Ovary (tissue), 9 donors: ENCODE results near the gene WWOX. TPM values are rescaled to one million over a fixed set of nuclear protein-coding genes. Genes with fewer than 3 reads are reported as not detected.

Experiments used
- DNase-seq, 5 donors: peaks; one replicate each; pipeline ENCODE4 v3.0.0-alpha.2; 2019 to 2020
- H3K27ac ChIP-seq, 2 donors: fragments of 200-600 bp; one replicate each; pipeline versions ENCODE4 v1.5.1 to v1.8.0; 2019 to 2022
- H3K27me3 ChIP-seq: fragments of 200-600 bp; one replicate; pipeline ENCODE4 v1.8.0; 2022
- H3K36me3 ChIP-seq: fragments of 200-600 bp; sonication (generic); one replicate; pipeline ENCODE4 v1.5.1; 2019
- H3K4me1 ChIP-seq: one replicate; pipeline ENCODE4 v1.8.1; 2013; ENCODE audit warnings: mild to moderate bottlenecking, moderate library complexity; ENCODE audit not compliant: insufficient read depth
- H3K4me3 ChIP-seq: fragments of 200-600 bp; sonication (generic); one replicate; pipeline ENCODE4 v1.5.1; 2017
- H3K9me3 ChIP-seq, 2 donors: fragments of 200-600 bp in 1 of 2; sonication (generic) in 1 of 2; one replicate each; pipeline versions ENCODE4 v1.5.1 to v1.8.1; 2013 to 2019; ENCODE audit warnings: mild to moderate bottlenecking in 1 of 2, moderate library complexity in 1 of 2
- EP300 ChIP-seq: sonication (generic); formaldehyde crosslinking; IDR thresholded peaks from one replicate; pipeline ENCODE4 v1.6.1; 2017; ENCODE audit warnings: antibody characterized with exemption
- POLR2A ChIP-seq: fragments of 450-650 bp; IDR thresholded peaks from one replicate; pipeline ENCODE4 v1.6.1; 2017; ENCODE audit warnings: antibody characterized with exemption, mild to moderate bottlenecking, moderate library complexity
- WGBS, 3 donors: extraction: QIAGEN DNeasy Blood & Tissue Kit in 1 of 3; methylation state at CpG; one replicate each; pipeline versions ENCODE4 v1.1.5 to v1.1.7; 2013 to 2017; 5-methylcytosine and 5-hydroxymethylcytosine counted together
- intact Hi-C, 4 donors: fragments of 100-400 bp; cut with DNase I; formaldehyde crosslinking; loops; one replicate each; pipeline versions ENCODE4 v1.11.0 to v1.15.1; 2022 to 2023
- polyA plus RNA-seq, 2 donors: library from polyadenylated mRNA; stranded (reverse); fragments of 200-250 nt in 1 of 2; fragments of 350-450 nt in 1 of 2; fragmentation: Illumina TruSeq in 1 of 2; extraction: RNeasy Lipid Tissue Mini Kit (QIAGEN cat#74804) in 1 of 2; gene quantifications; one replicate each; pipeline ENCODE4 v1.2.3, GENCODE V29; 2013 to 2014
- total RNA-seq, 7 donors: library from RNA; depleted of rRNA in 2 of 7; stranded (reverse); fragments of >200 nt in 2 of 7; fragmentation: NEBNext Ultra II Directional in 3 of 7; extraction: Animal tissue kit (Norgen Biotek cat#: 25700) in 3 of 7; gene quantifications; one replicate each; pipeline versions ENCODE4 v1.1.0 to v1.2.4, GENCODE V29; 2016 to 2023
- TF ChIP-seq, protein P1 (sequence below), 3 donors: fragments of 450-650 bp in 2 of 3; fragments of 200-600 bp in 1 of 3; IDR thresholded peaks; one replicate each; pipeline versions ENCODE4 v1.5.1 to v1.8.0; 2016 to 2022; ENCODE audit warnings: antibody characterized with exemption in 3 of 3, mild to moderate bottlenecking in 1 of 3
- donor health status: DM: no; HTN: no; CAD: no; lungs with moderate emphysema.
- donor health status: DM: no; HTN: no; CAD: no.
- donor health status: Bipolar disorder and iron deficiency.
- donor health status: DM: yes; HTN: yes; CAD: no.
- donor health status: DM: no; HTN: no; CAD: no.
- donor health status: DM: yes; HTN: yes; CAD: no.

The WWOX gene
- total and polyA plus RNA-seq, 9 donors: 11.0 to 40.5 (median 25.2) TPM

DNA sequence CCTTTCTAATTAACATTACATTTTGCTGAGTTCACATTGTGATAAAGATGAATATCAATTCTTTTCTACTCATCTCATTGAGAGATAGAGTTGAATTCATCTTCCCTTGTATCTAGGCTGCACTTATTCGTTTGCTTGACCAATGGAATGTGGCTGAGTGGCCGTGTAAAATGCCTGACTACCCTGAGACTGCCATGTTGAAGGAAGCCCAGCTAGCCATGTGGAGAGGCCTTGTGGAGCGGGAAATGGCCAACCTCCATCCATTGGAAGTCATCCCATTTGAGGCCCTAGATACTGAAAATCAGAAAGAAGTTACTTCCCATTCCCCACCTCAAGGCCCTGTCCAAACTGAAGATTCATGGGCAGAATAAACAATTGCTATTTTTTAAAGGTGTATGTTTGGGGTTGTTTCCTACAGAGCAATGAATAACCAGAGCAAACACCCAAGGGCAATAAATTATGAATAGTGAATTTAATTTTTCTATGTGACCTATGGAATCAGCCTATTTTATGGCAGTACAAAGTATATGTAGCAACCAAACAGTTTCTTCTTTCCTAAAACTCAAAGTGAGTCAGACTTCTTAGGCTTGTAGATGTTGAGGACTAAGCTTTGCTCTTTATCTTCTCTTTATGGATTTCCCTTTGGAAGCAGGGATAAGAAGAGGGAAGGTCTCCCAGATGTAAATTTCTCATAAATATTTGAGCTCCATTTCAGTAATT is 956.0 kb downstream of the WWOX start:
- Histone ChIP-seq H3K4me3 (no peak overlapping the region), H3K27me3 (no peaks in the 10 kb centered on the region), H3K27ac (no peak overlapping the region), H3K9me3 (no peaks in the 10 kb centered on the region), H3K36me3 (no peaks in the 10 kb centered on the region), H3K4me1 (peaks cover 7% of the 10 kb centered on the region)
- intact Hi-C loops: no loop called here
- TF ChIP-seq POLR2A (no peak), EP300 (no peak)
- TF ChIP-seq, protein P1, sequence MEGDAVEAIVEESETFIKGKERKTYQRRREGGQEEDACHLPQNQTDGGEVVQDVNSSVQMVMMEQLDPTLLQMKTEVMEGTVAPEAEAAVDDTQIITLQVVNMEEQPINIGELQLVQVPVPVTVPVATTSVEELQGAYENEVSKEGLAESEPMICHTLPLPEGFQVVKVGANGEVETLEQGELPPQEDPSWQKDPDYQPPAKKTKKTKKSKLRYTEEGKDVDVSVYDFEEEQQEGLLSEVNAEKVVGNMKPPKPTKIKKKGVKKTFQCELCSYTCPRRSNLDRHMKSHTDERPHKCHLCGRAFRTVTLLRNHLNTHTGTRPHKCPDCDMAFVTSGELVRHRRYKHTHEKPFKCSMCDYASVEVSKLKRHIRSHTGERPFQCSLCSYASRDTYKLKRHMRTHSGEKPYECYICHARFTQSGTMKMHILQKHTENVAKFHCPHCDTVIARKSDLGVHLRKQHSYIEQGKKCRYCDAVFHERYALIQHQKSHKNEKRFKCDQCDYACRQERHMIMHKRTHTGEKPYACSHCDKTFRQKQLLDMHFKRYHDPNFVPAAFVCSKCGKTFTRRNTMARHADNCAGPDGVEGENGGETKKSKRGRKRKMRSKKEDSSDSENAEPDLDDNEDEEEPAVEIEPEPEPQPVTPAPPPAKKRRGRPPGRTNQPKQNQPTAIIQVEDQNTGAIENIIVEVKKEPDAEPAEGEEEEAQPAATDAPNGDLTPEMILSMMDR (IDR thresholded peaks at IDR 0.05): no peak
- no peak for DNase-seq
- 93 to 95% (median 94%) methylated on average over 3 of the region's 3 CpGs for WGBS, 3 donors

DNA sequence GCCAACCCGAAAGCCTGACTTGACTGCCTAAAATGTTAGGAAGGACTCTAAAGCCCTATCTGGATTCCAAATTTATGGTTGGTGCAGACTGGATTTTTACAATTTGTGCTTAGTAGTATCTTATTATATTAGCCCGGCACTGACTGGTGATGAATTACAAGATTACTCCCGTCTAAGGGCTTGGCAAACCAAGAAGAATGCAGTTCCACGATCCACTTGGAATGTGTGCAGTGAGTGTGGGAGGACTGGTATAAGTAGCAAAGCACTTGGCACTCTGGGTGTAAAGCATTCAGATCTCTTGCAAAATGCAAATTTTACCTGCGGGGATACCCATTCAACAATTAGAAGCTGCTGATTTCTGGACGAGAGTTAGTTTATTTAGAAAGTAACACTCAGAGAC is 961.7 kb downstream of the WWOX start:
- H3K27ac ChIP-seq: no peak overlapping the region
- no peaks in the 10 kb centered on the region for H3K36me3 ChIP-seq
- intact Hi-C loops: no loop called here
- no peaks in the 10 kb centered on the region for H3K9me3 ChIP-seq
- TF ChIP-seq POLR2A (no peak), EP300 (no peak)
- TF ChIP-seq, protein P1 (IDR thresholded peaks at IDR 0.05): no peak
- no peak overlapping the region for H3K4me3 ChIP-seq
- DNase-seq: no peak
- H3K4me1 ChIP-seq: peaks cover 6% of the 10 kb centered on the region
- H3K27me3 ChIP-seq: no peaks in the 10 kb centered on the region
- WGBS, 3 donors: 47 to 52% (median 47%) methylated on average over 6 of the region's 6 CpGs

DNA sequence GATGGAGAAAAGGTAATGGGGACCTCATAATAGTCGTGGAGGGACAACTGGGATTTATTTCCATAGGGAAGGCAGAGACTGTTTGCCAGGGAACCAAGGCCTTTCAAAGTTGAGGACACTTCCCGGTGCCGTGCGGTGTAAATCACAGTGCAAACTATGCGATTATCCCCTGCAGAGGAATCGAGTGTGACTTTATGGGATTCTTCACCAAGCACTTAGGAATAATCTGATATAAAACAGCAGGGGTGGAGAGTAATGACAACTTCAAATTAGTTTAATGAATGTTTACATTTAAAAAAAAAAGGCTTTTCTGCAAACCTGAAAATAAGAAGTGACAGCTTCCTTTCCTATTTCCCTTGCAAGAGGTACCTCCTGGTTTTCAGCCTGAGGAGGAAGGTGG is 962.9 kb downstream of the WWOX start:
- Histone ChIP-seq H3K4me3 (no peak overlapping the region), H3K36me3 (no peaks in the 10 kb centered on the region), H3K9me3 (no peaks in the 10 kb centered on the region), H3K27me3 (no peaks in the 10 kb centered on the region), H3K4me1 (peaks cover 6% of the 10 kb centered on the region), H3K27ac (no peak overlapping the region)
- WGBS, 3 donors: 81 to 92% (median 84%) methylated on average over 6 of the region's 6 CpGs
- intact Hi-C loops: no loop called here
- TF ChIP-seq EP300 (no peak), POLR2A (no peak)
- TF ChIP-seq, protein P1 (IDR thresholded peaks at IDR 0.05): no peak
- no peak for DNase-seq

DNA sequence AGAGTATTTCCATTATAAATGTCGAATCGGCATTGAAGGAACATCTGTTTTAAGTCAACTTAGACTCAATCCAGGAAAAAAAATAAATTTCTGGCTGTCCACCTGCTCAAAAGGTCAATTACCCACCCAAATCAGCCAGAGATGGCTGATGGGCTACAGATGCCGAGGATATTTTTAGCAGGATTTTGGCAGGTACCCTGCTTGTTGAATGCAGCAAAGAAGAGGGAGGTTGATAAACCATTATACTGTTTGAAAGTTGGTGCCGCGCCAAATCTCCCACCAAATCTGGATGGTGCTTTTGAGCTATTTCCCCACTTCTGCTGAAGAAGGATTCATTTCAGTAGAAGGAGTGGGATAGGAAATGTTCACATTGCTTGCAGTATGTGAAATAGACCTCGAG is 963.4 kb downstream of the WWOX start:
- peaks cover 6% of the 10 kb centered on the region for H3K4me1 ChIP-seq
- TF ChIP-seq POLR2A: no peak
- no peak for TF ChIP-seq EP300
- TF ChIP-seq, protein P1 (IDR thresholded peaks at IDR 0.05): no peak
- no peak overlapping the region for H3K27ac ChIP-seq
- H3K9me3 ChIP-seq: no peaks in the 10 kb centered on the region
- intact Hi-C loops: no loop called here
- H3K27me3 ChIP-seq: no peaks in the 10 kb centered on the region
- WGBS, 3 donors: 73 to 84% (median 81%) methylated on average over 6 of the region's 6 CpGs
- H3K36me3 ChIP-seq: no peaks in the 10 kb centered on the region
- DNase-seq: no peak
- no peak overlapping the region for H3K4me3 ChIP-seq
